SW 1271 (cell line): ENCODE results near the gene RPL10A.

ENCODE experiments used
- DNase-seq, 2 experiments: peaks; one replicate each; lab custom pipeline; 2025; lab: John Stamatoyannopoulos, UW

Gene RPL10A

DNA sequence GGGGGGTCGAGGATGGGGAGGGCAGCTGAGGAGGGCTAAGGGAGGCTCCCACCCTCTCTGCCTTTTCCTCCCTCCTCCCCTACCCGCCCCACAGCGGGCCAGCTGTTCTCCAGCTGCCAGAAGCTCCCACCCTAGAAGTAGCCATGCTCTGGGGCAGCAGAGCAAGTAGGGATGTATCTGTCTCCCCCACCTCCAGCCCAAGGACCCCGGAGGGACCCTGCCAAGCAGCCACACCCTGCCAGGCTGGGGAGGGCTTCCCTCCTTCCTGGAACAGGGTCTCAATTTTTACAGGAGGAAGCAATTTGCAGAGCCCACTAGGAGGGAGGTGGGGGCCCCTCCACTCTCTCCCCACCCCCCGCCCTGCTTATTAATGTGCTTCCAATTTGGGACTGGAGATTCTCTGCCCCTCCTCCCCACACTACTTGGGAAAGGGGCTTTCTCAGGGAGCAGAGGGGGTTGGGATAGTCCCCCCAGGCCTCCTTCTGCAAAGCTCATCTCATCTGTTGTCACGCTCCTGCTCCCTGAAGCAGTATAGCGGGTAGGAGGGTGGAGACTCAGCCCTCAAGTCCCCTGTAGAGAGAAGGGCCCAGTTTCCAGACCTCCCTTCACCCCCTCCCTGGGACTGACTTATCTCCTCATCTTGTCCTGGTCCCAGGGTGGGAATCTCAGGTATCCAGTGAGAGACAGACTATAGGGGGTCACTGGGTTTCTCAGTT is 24.2 kb downstream of the RPL10A start:
- DNase-seq: no peak

GRCh38 chr6:35492974-35493284 is 24.7 kb downstream of the RPL10A start:
- no peak for DNase-seq

GRCh38 chr6:35493307-35493983 is 25.2 kb downstream of the RPL10A start:
- no peak for DNase-seq

DNA sequence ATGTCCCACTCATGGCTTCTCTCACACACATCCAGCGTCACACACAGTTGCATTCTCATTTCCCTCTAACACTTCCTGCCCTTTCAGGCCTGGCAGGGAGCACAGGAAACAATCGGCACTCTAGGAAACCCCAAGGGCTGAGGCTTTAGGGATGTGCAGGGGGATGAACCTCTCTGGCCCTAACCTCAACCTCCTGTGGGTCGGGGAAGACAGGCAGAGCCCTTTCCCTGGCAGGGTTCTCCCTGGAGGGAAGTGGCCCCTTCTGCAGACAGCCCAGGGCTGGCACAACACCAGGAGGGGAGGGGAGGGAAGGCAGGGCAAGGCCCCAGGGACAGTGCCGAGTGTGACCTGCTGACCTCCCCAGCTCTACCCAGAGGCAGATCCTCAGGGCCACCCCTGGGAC is 26.0 kb downstream of the RPL10A start:
- DNase-seq: no peak

DNA sequence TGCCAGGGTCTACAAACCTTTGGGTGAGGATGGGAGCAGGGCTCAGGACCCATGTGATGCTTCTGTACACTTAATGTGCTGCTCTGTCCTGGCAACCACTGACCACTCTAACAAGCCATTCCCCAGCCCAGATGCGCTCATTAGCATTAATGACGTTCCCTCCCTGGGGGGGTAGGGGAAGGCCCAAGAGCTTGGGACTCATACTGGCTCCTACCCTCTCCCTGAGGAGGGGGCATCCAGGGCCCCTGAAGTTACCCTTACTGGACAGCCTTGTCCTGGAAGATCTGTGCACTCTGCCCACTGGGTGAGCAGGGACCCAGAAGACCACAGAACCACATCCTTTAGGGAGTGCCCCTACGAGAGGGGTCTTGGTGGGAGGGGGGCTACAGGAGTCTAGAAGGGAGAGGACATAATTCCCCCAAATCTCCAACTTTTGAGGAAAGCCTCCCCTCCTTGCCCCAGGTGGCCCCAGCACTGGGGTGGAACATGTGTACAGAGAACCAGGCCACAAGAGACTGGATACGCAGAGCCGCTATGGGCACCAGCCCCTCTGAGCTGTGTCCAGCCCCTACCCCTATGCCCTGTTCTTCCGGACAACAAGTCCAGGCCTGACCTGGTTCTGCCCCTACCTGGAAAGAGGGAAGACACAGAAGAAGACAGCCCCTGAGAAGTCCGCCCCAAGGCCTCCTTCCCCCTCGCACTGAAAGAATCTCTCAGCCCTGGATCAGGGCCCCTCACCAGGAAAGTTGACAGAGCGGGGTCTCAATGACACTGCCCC is 27.2 kb downstream of the RPL10A start:
- DNase-seq: no peak

GRCh38 chr6:35496036-35496840 is 28.0 kb downstream of the RPL10A start:
- peak in 1 of 2 experiments; percentile 31 for DNase-seq

- DNase-seq: peak in 1 of 2 experiments; percentile 40
Measured at GRCh38 chr6:35496841-35497570, 28.8 kb downstream of the RPL10A start, which contains the start of gene TEAD3. TEAD3 (minus strand) TSS chr6:35497079.

DNA sequence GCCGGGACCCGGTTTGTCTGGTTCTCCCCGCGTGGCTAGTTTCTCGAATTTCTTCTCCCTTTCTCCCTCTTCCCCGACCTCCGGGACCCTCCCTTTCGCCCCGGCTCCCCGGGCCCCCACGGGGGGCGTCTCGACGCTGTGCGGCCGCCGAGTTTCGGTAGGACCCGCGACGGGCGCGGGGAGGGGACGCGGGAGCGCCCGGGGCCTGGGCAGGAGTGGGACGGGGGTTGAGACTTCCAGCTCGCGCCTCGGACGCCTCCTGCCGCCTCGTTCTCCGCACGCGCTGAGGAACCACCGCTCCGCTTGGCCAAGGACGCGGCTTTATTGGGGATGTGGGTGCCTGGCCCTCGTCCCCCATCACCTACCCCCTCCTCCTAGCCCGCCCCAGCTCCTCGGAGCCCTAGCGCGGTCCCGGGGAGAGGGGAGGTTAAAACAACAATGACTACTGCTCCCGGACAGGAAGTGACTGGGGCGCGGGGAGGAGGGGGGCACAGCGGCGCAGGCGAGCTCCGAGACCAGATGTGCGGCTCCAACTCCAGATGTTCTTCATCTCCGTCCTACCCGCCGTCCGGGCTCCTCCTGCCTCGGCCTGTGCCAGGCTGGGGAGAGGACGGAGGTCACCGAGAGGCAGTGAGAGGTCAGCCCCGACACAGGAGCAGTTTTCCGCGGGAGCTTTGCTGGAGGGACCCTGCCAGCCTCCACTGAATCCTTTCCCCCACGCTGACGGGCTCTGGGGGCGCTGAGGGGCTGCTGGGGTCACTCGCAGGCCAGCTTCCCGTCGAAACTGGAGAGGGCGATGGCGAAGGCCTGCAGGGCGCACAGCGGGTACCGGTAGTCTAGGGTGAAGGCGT is 29.6 kb downstream of the RPL10A start:
- peak in 1 of 2 experiments; percentile 43 for DNase-seq

DNA sequence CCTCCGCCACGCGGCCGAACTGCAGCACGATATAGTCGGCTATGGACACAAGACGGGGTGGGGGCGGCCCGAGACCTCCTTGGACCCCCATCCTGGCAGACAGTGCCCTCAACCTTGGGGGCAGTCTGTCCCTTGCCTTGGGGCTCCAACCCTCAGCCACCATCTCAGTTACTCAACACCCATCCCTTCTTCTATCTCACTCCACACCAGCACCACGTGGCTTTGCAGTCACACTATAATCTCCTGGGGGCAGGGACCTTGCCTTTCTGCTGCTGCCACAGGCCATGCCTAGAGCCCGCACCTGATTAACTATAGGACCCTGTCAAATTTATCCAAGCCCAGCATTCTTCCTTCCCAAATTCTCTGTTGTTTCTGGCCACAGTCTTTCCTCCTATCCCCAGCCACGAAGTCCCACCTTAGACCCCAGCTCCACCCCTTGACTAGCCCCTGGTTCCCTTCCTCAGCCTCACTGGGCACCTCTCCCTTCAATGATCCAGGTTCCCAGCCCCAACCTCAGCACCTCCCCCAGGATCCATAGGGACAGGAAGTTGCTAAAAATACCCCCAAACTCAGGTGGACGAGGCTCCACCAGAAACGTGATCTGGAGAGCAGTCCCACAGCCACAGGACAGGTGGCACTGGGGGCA is 30.3 kb downstream of the RPL10A start:
- DNase-seq: no peak

GRCh38 chr6:35499372-35499771 is 31.2 kb downstream of the RPL10A start:
- DNase-seq: no peak

GRCh38 chr6:35500782-35501181 is 32.6 kb downstream of the RPL10A start:
- DNase-seq: no peak

GRCh38 chr6:35501784-35502183 is 33.6 kb downstream of the RPL10A start:
- DNase-seq: no peak

- no peak for DNase-seq
Measured at GRCh38 chr6:35503534-35503933, 35.3 kb downstream of the RPL10A start.

- no peak for DNase-seq
Measured at GRCh38 chr6:35505999-35506412, 37.8 kb downstream of the RPL10A start.

DNA sequence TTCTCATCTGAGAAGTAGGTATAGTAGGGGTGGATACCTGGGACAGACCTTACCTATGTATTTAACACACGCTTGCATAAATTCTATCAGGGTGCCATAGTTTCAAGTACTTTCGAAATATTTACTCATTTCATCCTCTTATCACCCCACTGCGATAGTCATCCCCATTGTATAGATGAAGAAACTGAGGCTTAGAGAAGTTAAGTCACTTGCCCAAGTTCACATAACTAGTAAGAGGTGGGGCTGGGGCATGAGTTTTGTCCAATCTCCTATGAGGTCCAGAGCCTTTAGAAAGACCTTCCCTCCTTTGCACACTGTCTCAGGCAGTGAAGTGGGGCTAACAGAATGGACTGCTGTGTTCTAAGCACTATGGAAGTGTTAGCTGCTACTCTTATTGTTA is 38.3 kb downstream of the RPL10A start:
- DNase-seq: no peak

DNA sequence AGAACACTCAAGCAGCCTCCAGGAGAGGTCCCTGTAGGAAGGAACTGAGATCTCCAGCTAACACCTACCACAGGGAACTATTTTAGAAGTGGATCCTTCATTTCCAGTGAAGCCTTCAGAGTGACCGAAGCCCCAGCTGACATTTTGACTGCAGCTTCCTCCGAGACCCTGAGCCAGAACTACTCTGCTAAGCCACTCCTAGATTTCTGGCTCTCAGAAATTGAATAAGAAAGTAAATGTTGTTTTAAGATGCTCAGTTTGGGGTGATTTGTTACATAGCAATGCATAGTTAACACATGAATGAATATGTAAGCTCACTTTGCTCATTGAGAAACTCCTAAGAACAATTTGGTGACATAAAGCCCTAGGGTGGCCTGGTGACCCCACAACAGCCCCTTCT is 39.0 kb downstream of the RPL10A start:
- no peak for DNase-seq

- no peak for DNase-seq
Measured at GRCh38 chr6:35508027-35508426, 39.8 kb downstream of the RPL10A start.

DNA sequence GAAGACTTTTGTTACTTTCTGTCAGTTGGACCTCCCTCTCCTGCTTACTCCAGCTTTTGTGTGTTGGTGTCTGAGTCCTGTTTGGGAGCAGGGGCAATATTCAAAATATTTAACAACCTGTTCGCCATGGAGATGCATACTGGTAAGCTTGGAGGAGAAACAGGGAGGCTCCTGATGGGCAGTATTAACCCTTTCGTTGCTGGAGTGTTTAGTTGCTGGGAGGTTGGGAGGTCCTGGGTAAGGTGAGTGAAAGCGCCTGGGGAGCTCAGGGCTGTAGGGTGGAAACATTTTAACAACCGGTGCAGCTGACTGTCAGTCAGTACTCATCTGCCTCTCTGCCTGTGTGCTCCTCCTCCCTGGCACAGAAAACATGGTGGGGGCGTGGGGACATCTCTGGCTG is 40.3 kb downstream of the RPL10A start:
- DNase-seq: no peak

- DNase-seq: no peak
Measured at GRCh38 chr6:35510916-35511561, 42.8 kb downstream of the RPL10A start.

DNA sequence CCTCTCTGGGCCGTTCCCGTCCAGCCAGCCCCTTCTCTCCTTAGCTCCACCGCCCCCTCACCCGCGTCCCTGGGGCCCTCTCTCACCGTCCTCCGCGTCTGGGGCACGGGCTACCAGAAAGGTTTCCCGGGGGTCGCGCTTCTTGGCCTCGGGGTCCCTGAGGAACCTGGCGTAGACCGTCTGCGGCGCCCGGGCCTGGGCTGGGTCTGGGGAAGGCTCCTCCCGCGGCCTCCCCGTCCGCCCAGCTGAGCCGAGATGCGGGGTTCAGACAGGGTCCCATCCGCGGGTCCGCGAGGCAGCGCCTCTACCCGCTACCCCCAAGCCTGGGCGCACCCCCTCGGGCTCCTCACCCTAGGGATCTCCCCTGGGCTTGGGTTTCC is 43.4 kb downstream of the RPL10A start:
- DNase-seq: no peak
